OCI-M2 (cell line): ENCODE measurements around the gene ZNF326.
A peak's percentile ranks its signal among the peaks of the same experiment; 100 is the strongest.

ENCODE experiments used
- DNase-seq: peaks from one replicate; lab custom pipeline; 2025; ENCODE audit not compliant: unreplicated experiment; lab: John Stamatoyannopoulos, UW

ZNF326 gene

GRCh38 chr1:89994805-89995597 lies at the start of gene ZNF326:
TSS of gene ZNF326 (plus strand) at chr1:89995110. CDS start at chr1:89995258, 148 bp downstream.
- peak; percentile 87 for DNase-seq

- DNase-seq = no peak
Measured at GRCh38 chr1:89945852-89946476, 48.9 kb upstream of the ZNF326 start.

GRCh38 chr1:89946532-89946931 lies 48.4 kb upstream of the ZNF326 start:
- no peak for DNase-seq

GRCh38 chr1:89948722-89949345 lies 46.1 kb upstream of the ZNF326 start:
- no peak for DNase-seq

GRCh38 chr1:89949991-89950624 lies 44.8 kb upstream of the ZNF326 start:
- no peak for DNase-seq

- DNase-seq = no peak
Measured at GRCh38 chr1:89950703-89951102, 44.2 kb upstream of the ZNF326 start.

- DNase-seq = no peak
Measured at GRCh38 chr1:89951766-89952604, 42.9 kb upstream of the ZNF326 start.

- DNase-seq = no peak
Measured at GRCh38 chr1:89952605-89953130, 42.2 kb upstream of the ZNF326 start.

- DNase-seq = no peak
Measured at GRCh38 chr1:89953131-89953626, 41.7 kb upstream of the ZNF326 start.

- no peak for DNase-seq
Measured at GRCh38 chr1:89953929-89954328, 41.0 kb upstream of the ZNF326 start.

- no peak for DNase-seq
Measured at GRCh38 chr1:89954401-89954800, 40.5 kb upstream of the ZNF326 start.

- DNase-seq = no peak
Measured at GRCh38 chr1:89955311-89956205, 39.4 kb upstream of the ZNF326 start.

GRCh38 chr1:89957107-89957506 lies 37.8 kb upstream of the ZNF326 start:
- DNase-seq = no peak

- no peak for DNase-seq
Measured at GRCh38 chr1:89958851-89959654, 35.9 kb upstream of the ZNF326 start.

GRCh38 chr1:89959719-89960118 lies 35.2 kb upstream of the ZNF326 start:
- DNase-seq = no peak

- DNase-seq = no peak
Measured at GRCh38 chr1:89962024-89962741, 32.7 kb upstream of the ZNF326 start.

- no peak for DNase-seq
Measured at GRCh38 chr1:89962742-89963075, 32.2 kb upstream of the ZNF326 start.

- no peak for DNase-seq
Measured at GRCh38 chr1:89965193-89965768, 29.6 kb upstream of the ZNF326 start.
